ENCODE measurements around the gene PLXNB3.
A peak's percentile ranks its signal among the peaks of the same experiment; 100 is the strongest.

PLXNB3 gene

GRCh38 chrX:153789654-153790053 is 25.6 kb downstream of the PLXNB3 start:
- no peak overlapping the region for H3K27ac ChIP-seq
- H3K4me3 ChIP-seq (IDR thresholded peaks at IDR 0.05; ENCODE audit: insufficient read depth, low read depth, low read length), result no peak overlapping the region
- H2AFZ ChIP-seq (ENCODE audit: low read depth), result no peak overlapping the region
- no peaks in the 10 kb centered on the region for H3K36me3 ChIP-seq (ENCODE audit: insufficient read depth)
- no peaks in the 10 kb centered on the region for H4K20me1 ChIP-seq (ENCODE audit: insufficient read depth)
- TF ChIP-seq, protein P1, sequence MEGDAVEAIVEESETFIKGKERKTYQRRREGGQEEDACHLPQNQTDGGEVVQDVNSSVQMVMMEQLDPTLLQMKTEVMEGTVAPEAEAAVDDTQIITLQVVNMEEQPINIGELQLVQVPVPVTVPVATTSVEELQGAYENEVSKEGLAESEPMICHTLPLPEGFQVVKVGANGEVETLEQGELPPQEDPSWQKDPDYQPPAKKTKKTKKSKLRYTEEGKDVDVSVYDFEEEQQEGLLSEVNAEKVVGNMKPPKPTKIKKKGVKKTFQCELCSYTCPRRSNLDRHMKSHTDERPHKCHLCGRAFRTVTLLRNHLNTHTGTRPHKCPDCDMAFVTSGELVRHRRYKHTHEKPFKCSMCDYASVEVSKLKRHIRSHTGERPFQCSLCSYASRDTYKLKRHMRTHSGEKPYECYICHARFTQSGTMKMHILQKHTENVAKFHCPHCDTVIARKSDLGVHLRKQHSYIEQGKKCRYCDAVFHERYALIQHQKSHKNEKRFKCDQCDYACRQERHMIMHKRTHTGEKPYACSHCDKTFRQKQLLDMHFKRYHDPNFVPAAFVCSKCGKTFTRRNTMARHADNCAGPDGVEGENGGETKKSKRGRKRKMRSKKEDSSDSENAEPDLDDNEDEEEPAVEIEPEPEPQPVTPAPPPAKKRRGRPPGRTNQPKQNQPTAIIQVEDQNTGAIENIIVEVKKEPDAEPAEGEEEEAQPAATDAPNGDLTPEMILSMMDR (conservative IDR thresholded peaks at IDR 0.05; ENCODE audit: low read depth, low read length), result no peak
- H3K4me2 ChIP-seq, result no peak overlapping the region
- peaks cover 15% of the 10 kb centered on the region; the same call in 1 of the 2 replicates for H3K79me2 ChIP-seq (ENCODE audit: insufficient read depth, low read depth)
- peaks cover 4% of the 10 kb centered on the region for H3K4me1 ChIP-seq (ENCODE audit: low read depth, poor library complexity, severe bottlenecking)
- no peaks in the 10 kb centered on the region for H3K27me3 ChIP-seq (ENCODE audit: insufficient read depth, low read depth)
- H3K9ac ChIP-seq, result no peak overlapping the region

DNA sequence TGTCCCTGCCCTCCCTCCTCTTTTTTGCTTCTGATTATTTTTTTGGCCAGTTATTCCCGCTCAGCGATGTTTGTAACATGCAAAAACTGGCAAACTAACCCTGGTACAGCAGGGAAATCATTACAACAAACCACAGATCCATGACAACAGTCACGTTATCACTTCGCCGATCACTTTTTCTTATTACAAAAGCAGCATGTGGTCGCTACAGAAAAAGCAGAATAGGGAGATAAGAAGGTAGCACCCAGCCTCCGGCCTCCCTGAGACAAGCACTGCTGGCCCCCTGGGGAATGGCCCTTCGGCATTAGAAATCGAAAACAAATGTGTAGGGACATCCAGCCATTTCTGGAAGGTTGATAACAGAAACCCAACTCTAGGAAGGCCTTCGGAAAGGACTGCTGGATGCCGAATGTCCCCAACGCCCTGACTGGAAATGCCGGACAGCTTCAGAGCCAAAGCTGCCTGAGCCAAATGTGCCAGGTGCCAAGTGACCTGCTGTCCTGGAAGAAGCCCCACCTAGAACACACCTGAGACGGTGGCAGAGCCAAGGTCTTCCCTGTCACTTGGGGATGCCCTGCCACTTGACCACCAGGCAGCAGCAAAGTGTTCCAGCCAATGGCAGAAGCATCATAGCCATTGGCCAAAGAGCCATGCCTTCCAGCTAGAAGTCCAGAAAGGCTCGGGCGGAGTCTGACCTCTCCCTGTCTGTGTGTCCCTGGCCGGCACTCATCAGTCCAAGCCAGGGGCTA is 27.2 kb downstream of the PLXNB3 start:
- Histone ChIP-seq H3K79me2 (ENCODE audit: insufficient read depth, low read depth) (peaks cover 30% of the 10 kb centered on the region), H3K27me3 (ENCODE audit: insufficient read depth, low read depth) (no peaks in the 10 kb centered on the region), H3K4me2 (no peak overlapping the region), H3K27ac (no peak overlapping the region), H2AFZ (ENCODE audit: low read depth) (no peak overlapping the region), H3K9ac (no peak overlapping the region), H3K36me3 (ENCODE audit: insufficient read depth) (no peaks in the 10 kb centered on the region), H4K20me1 (ENCODE audit: insufficient read depth) (no peaks in the 10 kb centered on the region), H3K4me3 (IDR thresholded peaks at IDR 0.05; ENCODE audit: insufficient read depth, low read depth, low read length) (no peak overlapping the region), H3K4me1 (ENCODE audit: low read depth, poor library complexity, severe bottlenecking) (peaks cover 6% of the 10 kb centered on the region)
- TF ChIP-seq, protein P1 (conservative IDR thresholded peaks at IDR 0.05; ENCODE audit: low read depth, low read length), result no peak

DNA sequence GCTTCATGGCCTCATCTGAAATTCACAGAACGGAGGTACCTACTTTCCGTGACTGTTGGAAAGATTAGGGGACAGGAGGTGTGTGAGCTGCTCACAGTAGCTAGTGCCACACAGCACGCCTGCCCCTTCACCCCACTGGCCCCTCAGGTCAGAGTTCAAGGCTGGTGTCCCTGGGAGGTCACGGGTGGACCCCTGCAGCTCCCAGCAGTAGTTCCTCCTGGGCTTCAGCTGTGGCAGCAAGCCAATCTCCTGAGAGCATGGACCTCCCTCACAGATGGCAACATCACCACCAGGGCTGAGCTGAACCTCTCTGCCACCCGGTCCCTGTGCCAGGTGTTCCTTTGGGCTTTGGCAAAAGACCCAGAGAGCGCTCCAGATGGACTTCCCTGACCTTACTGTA is 28.3 kb downstream of the PLXNB3 start:
- TF ChIP-seq, protein P1 (conservative IDR thresholded peaks at IDR 0.05; ENCODE audit: low read depth, low read length), result no peak
- H3K4me3 ChIP-seq (IDR thresholded peaks at IDR 0.05; ENCODE audit: insufficient read depth, low read depth, low read length), result no peak overlapping the region
- no peaks in the 10 kb centered on the region for H3K27me3 ChIP-seq (ENCODE audit: insufficient read depth, low read depth)
- peaks cover 8% of the 10 kb centered on the region for H3K4me1 ChIP-seq (ENCODE audit: low read depth, poor library complexity, severe bottlenecking)
- H3K4me2 ChIP-seq, result no peak overlapping the region
- no peaks in the 10 kb centered on the region for H3K36me3 ChIP-seq (ENCODE audit: insufficient read depth)
- H2AFZ ChIP-seq (ENCODE audit: low read depth), result no peak overlapping the region
- peaks cover 30% of the 10 kb centered on the region for H3K79me2 ChIP-seq (ENCODE audit: insufficient read depth, low read depth)
- no peak overlapping the region for H3K27ac ChIP-seq
- H3K9ac ChIP-seq, result no peak overlapping the region
- H4K20me1 ChIP-seq (ENCODE audit: insufficient read depth), result no peaks in the 10 kb centered on the region

- H3K4me2 ChIP-seq, result peak overlapping the region; percentile 51
- H3K4me3 ChIP-seq (IDR thresholded peaks at IDR 0.05; ENCODE audit: insufficient read depth, low read depth, low read length), result no peak overlapping the region
- no peaks in the 10 kb centered on the region for H3K36me3 ChIP-seq (ENCODE audit: insufficient read depth)
- TF ChIP-seq, protein P1 (conservative IDR thresholded peaks at IDR 0.05; ENCODE audit: low read depth, low read length), result no peak
- H2AFZ ChIP-seq (ENCODE audit: low read depth), result peak overlapping the region; percentile 52
- H3K27me3 ChIP-seq (ENCODE audit: insufficient read depth, low read depth), result no peaks in the 10 kb centered on the region
- peaks cover 8% of the 10 kb centered on the region for H3K4me1 ChIP-seq (ENCODE audit: low read depth, poor library complexity, severe bottlenecking)
- peak overlapping the region; percentile 75 for H3K9ac ChIP-seq
- H4K20me1 ChIP-seq (ENCODE audit: insufficient read depth), result no peaks in the 10 kb centered on the region
- peaks cover 30% of the 10 kb centered on the region for H3K79me2 ChIP-seq (ENCODE audit: insufficient read depth, low read depth)
- H3K27ac ChIP-seq, result peak overlapping the region; percentile 63; the same call in 1 of the 2 replicates
These were observed 29.2 kb downstream of the PLXNB3 start for GRCh38 chrX:153793291-153793690.
